RWPE2 (cell line): ENCODE data around the gene IL25.

Source experiments
- ATAC-seq: fragments of 200-7000 bp; cut with Tn5 transposase; 3 replicates; pipeline ENCODE4 v1.9.1; 2021; ENCODE audit warnings: low read depth
- DNase-seq: peaks from one replicate; pipeline ENCODE4 v3.0.0-alpha.2; 2020; ENCODE audit warnings: low spot score
- H3K27ac ChIP-seq: fragments of 450-650 bp; 2 replicates; pipeline ENCODE4 v1.5.1; 2017; ENCODE audit warnings: mild to moderate bottlenecking; ENCODE audit not compliant: poor library complexity, severe bottlenecking
- H3K27me3 ChIP-seq: fragments of 250-450 bp; sonication (Bioruptor Pico); 2 replicates; pipeline ENCODE4 v1.5.1; 2021; ENCODE audit warnings: mild to moderate bottlenecking, moderate library complexity; ENCODE audit not compliant: insufficient read depth, poor library complexity, severe bottlenecking
- H3K36me3 ChIP-seq: fragments of 250-450 bp; sonication (Bioruptor Pico); 2 replicates; pipeline ENCODE4 v1.5.1; 2020; ENCODE audit warnings: low read depth, mild to moderate bottlenecking, moderate library complexity
- H3K4me1 ChIP-seq: fragments of 250-450 bp; sonication (Bioruptor Pico); 2 replicates; pipeline ENCODE4 v1.5.1; 2021; ENCODE audit warnings: mild to moderate bottlenecking, moderate library complexity; ENCODE audit not compliant: insufficient read depth, poor library complexity, severe bottlenecking
- H3K4me3 ChIP-seq: fragments of 250-450 bp; sonication (Bioruptor Pico); 2 replicates; pipeline ENCODE4 v1.5.1; 2021; ENCODE audit warnings: mild to moderate bottlenecking, moderate library complexity; ENCODE audit not compliant: severe bottlenecking
- H3K9me3 ChIP-seq: fragments of 250-450 bp; sonication (Bioruptor Pico); 2 replicates; pipeline ENCODE4 v1.5.1; 2021; ENCODE audit warnings: mild to moderate bottlenecking, moderate library complexity; ENCODE audit not compliant: severe bottlenecking
- CTCF ChIP-seq: fragments of 450-650 bp; IDR thresholded peaks from one replicate; pipeline ENCODE4 v1.5.1; 2017; ENCODE audit warnings: mild to moderate bottlenecking, moderate library complexity; ENCODE audit not compliant: poor library complexity, severe bottlenecking

IL25 gene

DNA sequence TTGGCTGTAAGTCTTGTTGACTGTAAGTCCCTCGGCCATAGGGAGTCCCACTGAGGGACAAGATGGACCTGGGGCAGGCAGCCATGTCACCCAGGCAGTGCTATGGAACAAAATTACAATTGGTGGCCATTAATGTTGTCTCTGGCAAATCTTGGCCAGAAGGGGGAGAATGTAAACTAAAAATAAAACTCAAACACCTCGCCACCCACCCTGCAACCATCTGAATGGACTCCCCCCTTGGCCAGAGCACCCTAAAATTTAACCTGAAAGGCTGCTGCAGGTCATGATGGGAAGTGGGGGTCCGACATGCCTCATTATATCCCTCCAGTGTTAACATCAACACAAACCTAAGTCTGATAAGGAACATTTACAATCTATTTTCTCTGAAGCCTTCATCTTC, 28.1 kb upstream of the IL25 start:
- Histone ChIP-seq H3K27ac (no peak overlapping the region), H3K27me3 (no peaks in the 10 kb centered on the region), H3K4me1 (no peaks in the 10 kb centered on the region), H3K9me3 (peaks cover 4% of the 10 kb centered on the region), H3K4me3 (no peak overlapping the region), H3K36me3 (no peaks in the 10 kb centered on the region)
- no peak for DNase-seq
- TF ChIP-seq CTCF, result peak; percentile 10
- ATAC-seq, result no peak

- DNase-seq, result no peak
- H3K9me3 ChIP-seq, result no peaks in the 10 kb centered on the region
- no peak overlapping the region for H3K27ac ChIP-seq
- no peaks in the 10 kb centered on the region for H3K36me3 ChIP-seq
- no peak for TF ChIP-seq CTCF
- no peaks in the 10 kb centered on the region for H3K4me1 ChIP-seq
- H3K4me3 ChIP-seq, result no peak overlapping the region
- ATAC-seq, result no peak; the same call in 2 of the 3 replicates
- no peaks in the 10 kb centered on the region for H3K27me3 ChIP-seq
Measured at GRCh38 chr14:23345987-23346692, 26.5 kb upstream of the IL25 start.

- Histone ChIP-seq H3K27me3 (no peaks in the 10 kb centered on the region), H3K27ac (no peak overlapping the region), H3K4me1 (no peaks in the 10 kb centered on the region), H3K36me3 (no peaks in the 10 kb centered on the region), H3K4me3 (no peak overlapping the region), H3K9me3 (no peaks in the 10 kb centered on the region)
- ATAC-seq, result no peak
- DNase-seq, result no peak
- no peak for TF ChIP-seq CTCF
Measured at GRCh38 chr14:23346693-23347405, 25.8 kb upstream of the IL25 start.

- Histone ChIP-seq H3K27me3 (no peaks in the 10 kb centered on the region), H3K9me3 (no peaks in the 10 kb centered on the region), H3K4me1 (no peaks in the 10 kb centered on the region), H3K27ac (no peak overlapping the region), H3K4me3 (no peak overlapping the region), H3K36me3 (no peaks in the 10 kb centered on the region)
- no peak for DNase-seq
- ATAC-seq, result no peak
- no peak for TF ChIP-seq CTCF
Measured at GRCh38 chr14:23347406-23348296, 25.0 kb upstream of the IL25 start.
